Endothelial cell of umbilical vein (primary cell): ENCODE data around the gene SREBF1.

ENCODE experiments used
- MYC ChIP-seq: IDR thresholded peaks from one replicate; pipeline ENCODE4 v1.6.1; 2011; ENCODE audit warnings: mild to moderate bottlenecking, low read depth, low read length
- POLR2A ChIP-seq: IDR thresholded peaks from 2 replicates; pipeline ENCODE4 v1.6.1; 2012; ENCODE audit warnings: low read depth, mild to moderate bottlenecking, control low read depth, low read length
- POLR2AphosphoS5 ChIP-seq: IDR thresholded peaks from 2 replicates; pipeline ENCODE4 v1.6.1; 2012; ENCODE audit warnings: low read depth, mild to moderate bottlenecking, control low read depth, low read length, moderate library complexity; ENCODE audit not compliant: insufficient read depth
- TF ChIP-seq, protein P1 (sequence below), 2 donors: IDR thresholded peaks; 1 replicate in 1 of 2; 2 replicates in 1 of 2; pipeline ENCODE4 v1.5.1; 2011; ENCODE audit warnings: low read length in 2 of 2, mild to moderate bottlenecking in 2 of 2, moderate library complexity in 2 of 2, control low read depth in 1 of 2, inconsistent platforms in 1 of 2, low read depth in 1 of 2; ENCODE audit not compliant: insufficient read depth in 1 of 2; ENCODE audit errors: extremely low read depth in 1 of 2

DNA sequence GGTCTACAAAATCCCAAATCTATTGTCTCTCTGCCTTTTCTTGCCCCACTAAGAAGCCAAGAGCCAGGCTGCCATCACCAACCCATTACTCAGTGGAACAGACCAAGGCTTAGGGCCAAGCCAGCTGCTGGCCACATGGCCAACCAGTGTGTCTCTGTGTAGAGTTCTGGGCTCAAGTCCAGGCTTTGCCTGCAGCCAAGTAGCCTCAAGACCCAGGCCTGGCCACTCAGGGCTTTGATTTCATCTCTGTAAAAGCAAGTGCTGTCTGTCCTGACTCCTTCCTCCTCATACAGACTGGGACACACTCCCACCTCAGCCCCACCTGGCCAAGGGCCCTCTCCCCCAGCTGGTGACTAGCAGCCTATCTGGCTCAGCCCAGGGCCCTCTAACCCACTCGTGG lies 14.6 kb downstream of the SREBF1 start:
- TF ChIP-seq, protein P1, sequence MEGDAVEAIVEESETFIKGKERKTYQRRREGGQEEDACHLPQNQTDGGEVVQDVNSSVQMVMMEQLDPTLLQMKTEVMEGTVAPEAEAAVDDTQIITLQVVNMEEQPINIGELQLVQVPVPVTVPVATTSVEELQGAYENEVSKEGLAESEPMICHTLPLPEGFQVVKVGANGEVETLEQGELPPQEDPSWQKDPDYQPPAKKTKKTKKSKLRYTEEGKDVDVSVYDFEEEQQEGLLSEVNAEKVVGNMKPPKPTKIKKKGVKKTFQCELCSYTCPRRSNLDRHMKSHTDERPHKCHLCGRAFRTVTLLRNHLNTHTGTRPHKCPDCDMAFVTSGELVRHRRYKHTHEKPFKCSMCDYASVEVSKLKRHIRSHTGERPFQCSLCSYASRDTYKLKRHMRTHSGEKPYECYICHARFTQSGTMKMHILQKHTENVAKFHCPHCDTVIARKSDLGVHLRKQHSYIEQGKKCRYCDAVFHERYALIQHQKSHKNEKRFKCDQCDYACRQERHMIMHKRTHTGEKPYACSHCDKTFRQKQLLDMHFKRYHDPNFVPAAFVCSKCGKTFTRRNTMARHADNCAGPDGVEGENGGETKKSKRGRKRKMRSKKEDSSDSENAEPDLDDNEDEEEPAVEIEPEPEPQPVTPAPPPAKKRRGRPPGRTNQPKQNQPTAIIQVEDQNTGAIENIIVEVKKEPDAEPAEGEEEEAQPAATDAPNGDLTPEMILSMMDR (IDR thresholded peaks at IDR 0.05; ENCODE audit: extremely low read depth in 1 of 2, insufficient read depth in 1 of 2, low read depth in 1 of 2, low read length in 2 of 2) = no peak
- TF ChIP-seq POLR2AphosphoS5 = no peak
- TF ChIP-seq MYC = no peak
- no peak for TF ChIP-seq POLR2A
